Progenitor cell of endocrine pancreas (in vitro differentiated cells): Measurements from ENCODE around the gene DNAJC13. TPM values are rescaled to one million over a fixed set of nuclear protein-coding genes. Genes with fewer than 3 reads are reported as not detected.

Source experiments
- DNase-seq: peaks from one replicate; pipeline ENCODE4 v3.0.0; 2021; ENCODE audit warnings: low spot score; ENCODE audit not compliant: unreplicated experiment
- H3K27ac Mint-ChIP-seq: 2 replicates; pipeline ENCODE4 v1.8.0; 2021; ENCODE audit warnings: mild to moderate bottlenecking, moderate library complexity, mixed read lengths
- H3K27me3 Mint-ChIP-seq: 2 replicates; pipeline ENCODE4 v1.8.0; 2021; ENCODE audit warnings: mixed read lengths
- H3K36me3 Mint-ChIP-seq: 2 replicates; pipeline ENCODE4 v1.8.0; 2022; ENCODE audit warnings: mixed read lengths; ENCODE audit not compliant: insufficient read depth
- H3K4me1 Mint-ChIP-seq: 2 replicates; pipeline ENCODE4 v1.8.0; 2021; ENCODE audit warnings: low read depth, mixed read lengths
- H3K4me3 Mint-ChIP-seq: 2 replicates; pipeline ENCODE4 v1.8.0; 2021; ENCODE audit warnings: low read depth, mild to moderate bottlenecking, moderate library complexity, mixed read lengths
- H3K9me3 Mint-ChIP-seq: 2 replicates; pipeline ENCODE4 v1.8.0; 2021; ENCODE audit warnings: low read depth, mixed read lengths
- CTCF ChIP-seq: fragments of 200-600 bp; sonication (generic); IDR thresholded peaks from one replicate; pipeline ENCODE4 v1.5.0; 2021; ENCODE audit warnings: antibody characterized with exemption, mild to moderate bottlenecking; ENCODE audit not compliant: unreplicated experiment
- total RNA-seq: library from RNA; stranded (reverse); gene quantifications from 2 replicates; pipeline ENCODE4 v1.2.1, GENCODE V29; 2021

Gene DNAJC13
- total RNA-seq, 1 donor from 2014 or later, result 37.3 TPM

DNA sequence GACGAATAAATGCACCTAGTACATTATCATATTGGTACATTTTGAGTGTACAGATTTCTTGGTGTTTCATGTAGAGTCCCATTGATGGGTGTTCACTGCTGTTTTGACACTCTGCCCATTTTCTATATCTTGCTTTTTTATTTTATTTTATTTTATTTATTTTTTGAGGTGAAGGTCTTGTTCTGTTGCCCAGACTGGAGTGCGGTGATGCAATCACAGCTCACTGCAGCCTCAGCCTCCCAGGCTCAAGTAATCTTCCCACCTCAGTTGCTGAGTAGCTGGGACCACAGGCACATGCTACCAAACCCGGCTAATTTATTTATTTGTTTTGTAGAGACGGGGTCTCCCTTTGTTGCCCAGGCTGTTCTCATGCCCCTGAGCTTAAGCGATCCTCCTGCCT, 44.2 kb downstream of the DNAJC13 start:
- DNase-seq, result no peak
- Mint-ChIP-seq H3K9me3 (no peaks in the 10 kb centered on the region), H3K27me3 (no peaks in the 10 kb centered on the region), H3K36me3 (peaks cover 9% of the 10 kb centered on the region), H3K27ac (no peak overlapping the region), H3K4me1 (peaks cover 5% of the 10 kb centered on the region), H3K4me3 (no peak overlapping the region)
- no peak for TF ChIP-seq CTCF

- TF ChIP-seq CTCF, result no peak
- Mint-ChIP-seq H3K27me3 (no peaks in the 10 kb centered on the region), H3K4me1 (peaks cover 5% of the 10 kb centered on the region), H3K36me3 (peaks cover 18% of the 10 kb centered on the region), H3K9me3 (no peaks in the 10 kb centered on the region), H3K4me3 (no peak overlapping the region), H3K27ac (no peak overlapping the region)
- no peak for DNase-seq
These were observed 46.8 kb downstream of the DNAJC13 start for GRCh38 chr3:132464066-132464465.

DNA sequence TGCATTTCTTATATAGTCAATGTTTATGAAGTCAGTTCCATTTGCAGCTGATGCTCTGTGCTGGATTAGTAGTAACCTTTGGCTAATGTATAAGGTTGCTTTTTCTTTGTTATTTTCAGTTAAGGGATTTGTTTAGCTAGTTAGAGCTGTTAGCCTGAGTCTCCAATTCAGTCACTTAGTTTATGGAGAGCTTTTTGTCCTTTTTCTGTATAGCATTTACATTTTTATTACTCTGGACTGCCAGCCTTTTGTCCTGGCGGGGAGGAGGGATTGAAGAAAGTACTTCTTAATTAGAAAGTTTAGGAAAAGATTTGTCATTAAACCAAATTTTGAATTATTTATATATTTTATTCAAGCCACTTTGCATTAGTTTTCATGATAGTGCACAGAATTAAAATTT, 52.0 kb downstream of the DNAJC13 start:
- no peaks in the 10 kb centered on the region for H3K9me3 Mint-ChIP-seq
- TF ChIP-seq CTCF, result no peak
- no peak overlapping the region for H3K4me3 Mint-ChIP-seq
- no peak for DNase-seq
- peaks cover 37% of the 10 kb centered on the region for H3K36me3 Mint-ChIP-seq
- peak overlapping the region; percentile 33 for H3K27ac Mint-ChIP-seq
- H3K4me1 Mint-ChIP-seq, result peaks cover 5% of the 10 kb centered on the region
- H3K27me3 Mint-ChIP-seq, result no peaks in the 10 kb centered on the region

DNA sequence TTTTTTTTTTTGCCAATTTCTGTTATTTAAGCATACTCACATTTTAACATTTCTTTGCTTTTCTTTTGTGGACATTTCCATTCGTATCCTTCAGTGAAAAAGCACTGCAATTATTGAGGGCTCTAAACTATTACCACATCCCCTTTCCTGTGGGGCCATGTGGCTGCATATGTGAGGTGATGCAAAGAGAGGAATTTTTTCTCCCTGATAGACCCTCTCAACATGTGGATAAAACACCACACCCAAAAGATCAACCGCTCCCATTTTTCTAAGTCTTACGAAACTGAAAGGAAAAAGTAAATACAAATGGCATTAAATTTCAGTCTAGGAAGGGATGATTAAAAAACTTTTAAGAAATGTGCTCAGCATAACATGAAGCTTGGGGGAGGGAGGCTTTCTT, 68.8 kb downstream of the DNAJC13 start:
- H3K36me3 Mint-ChIP-seq, result peaks cover 3% of the 10 kb centered on the region
- no peak for TF ChIP-seq CTCF
- DNase-seq, result no peak
- H3K4me3 Mint-ChIP-seq, result no peak overlapping the region
- no peaks in the 10 kb centered on the region for H3K27me3 Mint-ChIP-seq
- H3K9me3 Mint-ChIP-seq, result no peaks in the 10 kb centered on the region
- H3K27ac Mint-ChIP-seq, result no peak overlapping the region
- no peaks in the 10 kb centered on the region for H3K4me1 Mint-ChIP-seq

GRCh38 chr3:132488151-132488550, 70.8 kb downstream of the DNAJC13 start:
- no peak overlapping the region for H3K27ac Mint-ChIP-seq
- no peaks in the 10 kb centered on the region for H3K4me1 Mint-ChIP-seq
- no peak for DNase-seq
- no peaks in the 10 kb centered on the region for H3K27me3 Mint-ChIP-seq
- no peak overlapping the region for H3K4me3 Mint-ChIP-seq
- TF ChIP-seq CTCF, result no peak
- H3K36me3 Mint-ChIP-seq, result peaks cover 3% of the 10 kb centered on the region
- no peaks in the 10 kb centered on the region for H3K9me3 Mint-ChIP-seq
